ENCODE data around the gene MTMR1. TPM values are rescaled to one million over a fixed set of nuclear protein-coding genes. Genes with fewer than 3 reads are reported as not detected.

MTMR1 gene
- polyA plus RNA-seq, 2 of the 4 experiments (the other 2 are of a cell fraction) = 17.3 to 28.3 TPM

DNA sequence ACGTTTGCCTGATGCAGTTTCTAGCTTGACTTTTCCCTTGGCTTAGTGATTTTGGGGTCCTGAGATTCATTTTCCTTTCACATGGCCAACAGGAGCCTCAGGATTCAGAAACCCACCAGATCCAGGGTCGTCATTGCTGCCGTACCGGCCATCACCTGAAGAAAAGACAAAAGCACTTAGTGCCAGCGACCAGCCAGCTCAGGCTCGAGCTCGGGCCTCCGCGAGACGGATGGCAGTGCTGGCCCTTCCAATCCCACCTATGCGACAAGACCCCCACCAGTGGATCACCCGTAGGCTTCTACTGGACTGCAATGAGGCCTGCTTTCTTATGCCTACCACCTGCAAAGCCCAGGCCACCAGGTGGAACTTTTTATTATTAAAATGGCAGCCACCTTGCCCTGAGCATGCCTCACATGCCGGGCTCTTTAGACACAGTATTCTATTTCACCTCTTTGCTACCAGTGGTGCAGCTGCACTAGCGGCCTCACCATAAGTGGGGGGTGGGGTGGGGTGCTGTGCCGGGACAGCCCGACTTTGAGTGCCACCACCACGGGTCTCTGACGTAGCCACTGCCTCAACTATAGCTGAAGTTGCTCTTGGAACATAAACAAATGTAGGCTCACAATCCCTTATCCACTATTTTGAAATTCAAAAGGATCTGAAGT, 84.3 kb downstream of the MTMR1 start:
- Histone ChIP-seq H3K4me2 (no peak overlapping the region), H3K27ac (no peak overlapping the region), H3K9me3 (no peaks in the 10 kb centered on the region), H3K4me1 (0 out of 3 replicates have a peak, but pooled peaks cover under 1% of the 10 kb centered on the region), H3K4me3 (no peak overlapping the region)
- FAIRE-seq (no peak), ATAC-seq (no peak), DNase-seq (ENCODE audit: low read depth in 1 of 2, low spot score in 1 of 2) (no peak)
- ChIA-PET CTCF (interaction anchor here (0.6 to 12.6 kb wide), 3 partner anchors 92 to 305 kb away, joined by 4 to 223 read pairs (median 17); no protein-coding TSS in a partner anchor), POLR2A (no interaction called here)
- WGBS (ENCODE audit: missing lambda C conversion rate) = 91% methylated on average over 18 of the region's 18 CpGs
- TF ChIP-seq RNF2 (IDR thresholded peaks at IDR 0.05; ENCODE audit: borderline replicate concordance, low read depth) (no peak), TP53 (CRISPR knock-in tag; IDR thresholded peaks at IDR 0.05) (no peak), GATA3 (IDR thresholded peaks at IDR 0.05; ENCODE audit: borderline replicate concordance) (no peak), HOXB13 (CRISPR knock-in tag; IDR thresholded peaks at IDR 0.05; ENCODE audit: low read depth) (no peak), JUNB (IDR thresholded peaks at IDR 0.05) (no peak), SMC3 (IDR thresholded peaks at IDR 0.05) (no peak), HOXB5 (CRISPR knock-in tag; IDR thresholded peaks at IDR 0.05) (no peak), CBX8 (IDR thresholded peaks at IDR 0.05) (no peak)
- TF ChIP-seq, protein P1, sequence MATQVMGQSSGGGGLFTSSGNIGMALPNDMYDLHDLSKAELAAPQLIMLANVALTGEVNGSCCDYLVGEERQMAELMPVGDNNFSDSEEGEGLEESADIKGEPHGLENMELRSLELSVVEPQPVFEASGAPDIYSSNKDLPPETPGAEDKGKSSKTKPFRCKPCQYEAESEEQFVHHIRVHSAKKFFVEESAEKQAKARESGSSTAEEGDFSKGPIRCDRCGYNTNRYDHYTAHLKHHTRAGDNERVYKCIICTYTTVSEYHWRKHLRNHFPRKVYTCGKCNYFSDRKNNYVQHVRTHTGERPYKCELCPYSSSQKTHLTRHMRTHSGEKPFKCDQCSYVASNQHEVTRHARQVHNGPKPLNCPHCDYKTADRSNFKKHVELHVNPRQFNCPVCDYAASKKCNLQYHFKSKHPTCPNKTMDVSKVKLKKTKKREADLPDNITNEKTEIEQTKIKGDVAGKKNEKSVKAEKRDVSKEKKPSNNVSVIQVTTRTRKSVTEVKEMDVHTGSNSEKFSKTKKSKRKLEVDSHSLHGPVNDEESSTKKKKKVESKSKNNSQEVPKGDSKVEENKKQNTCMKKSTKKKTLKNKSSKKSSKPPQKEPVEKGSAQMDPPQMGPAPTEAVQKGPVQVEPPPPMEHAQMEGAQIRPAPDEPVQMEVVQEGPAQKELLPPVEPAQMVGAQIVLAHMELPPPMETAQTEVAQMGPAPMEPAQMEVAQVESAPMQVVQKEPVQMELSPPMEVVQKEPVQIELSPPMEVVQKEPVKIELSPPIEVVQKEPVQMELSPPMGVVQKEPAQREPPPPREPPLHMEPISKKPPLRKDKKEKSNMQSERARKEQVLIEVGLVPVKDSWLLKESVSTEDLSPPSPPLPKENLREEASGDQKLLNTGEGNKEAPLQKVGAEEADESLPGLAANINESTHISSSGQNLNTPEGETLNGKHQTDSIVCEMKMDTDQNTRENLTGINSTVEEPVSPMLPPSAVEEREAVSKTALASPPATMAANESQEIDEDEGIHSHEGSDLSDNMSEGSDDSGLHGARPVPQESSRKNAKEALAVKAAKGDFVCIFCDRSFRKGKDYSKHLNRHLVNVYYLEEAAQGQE (IDR thresholded peaks at IDR 0.05) = no peak
- TF ChIP-seq, protein P2, sequence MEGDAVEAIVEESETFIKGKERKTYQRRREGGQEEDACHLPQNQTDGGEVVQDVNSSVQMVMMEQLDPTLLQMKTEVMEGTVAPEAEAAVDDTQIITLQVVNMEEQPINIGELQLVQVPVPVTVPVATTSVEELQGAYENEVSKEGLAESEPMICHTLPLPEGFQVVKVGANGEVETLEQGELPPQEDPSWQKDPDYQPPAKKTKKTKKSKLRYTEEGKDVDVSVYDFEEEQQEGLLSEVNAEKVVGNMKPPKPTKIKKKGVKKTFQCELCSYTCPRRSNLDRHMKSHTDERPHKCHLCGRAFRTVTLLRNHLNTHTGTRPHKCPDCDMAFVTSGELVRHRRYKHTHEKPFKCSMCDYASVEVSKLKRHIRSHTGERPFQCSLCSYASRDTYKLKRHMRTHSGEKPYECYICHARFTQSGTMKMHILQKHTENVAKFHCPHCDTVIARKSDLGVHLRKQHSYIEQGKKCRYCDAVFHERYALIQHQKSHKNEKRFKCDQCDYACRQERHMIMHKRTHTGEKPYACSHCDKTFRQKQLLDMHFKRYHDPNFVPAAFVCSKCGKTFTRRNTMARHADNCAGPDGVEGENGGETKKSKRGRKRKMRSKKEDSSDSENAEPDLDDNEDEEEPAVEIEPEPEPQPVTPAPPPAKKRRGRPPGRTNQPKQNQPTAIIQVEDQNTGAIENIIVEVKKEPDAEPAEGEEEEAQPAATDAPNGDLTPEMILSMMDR (IDR thresholded peaks at IDR 0.05) = no peak
- TF ChIP-seq, protein P3, sequence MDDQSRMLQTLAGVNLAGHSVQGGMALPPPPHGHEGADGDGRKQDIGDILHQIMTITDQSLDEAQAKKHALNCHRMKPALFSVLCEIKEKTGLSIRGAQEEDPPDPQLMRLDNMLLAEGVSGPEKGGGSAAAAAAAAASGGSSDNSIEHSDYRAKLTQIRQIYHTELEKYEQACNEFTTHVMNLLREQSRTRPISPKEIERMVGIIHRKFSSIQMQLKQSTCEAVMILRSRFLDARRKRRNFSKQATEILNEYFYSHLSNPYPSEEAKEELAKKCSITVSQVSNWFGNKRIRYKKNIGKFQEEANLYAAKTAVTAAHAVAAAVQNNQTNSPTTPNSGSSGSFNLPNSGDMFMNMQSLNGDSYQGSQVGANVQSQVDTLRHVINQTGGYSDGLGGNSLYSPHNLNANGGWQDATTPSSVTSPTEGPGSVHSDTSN (IDR thresholded peaks at IDR 0.05) = no peak

DNA sequence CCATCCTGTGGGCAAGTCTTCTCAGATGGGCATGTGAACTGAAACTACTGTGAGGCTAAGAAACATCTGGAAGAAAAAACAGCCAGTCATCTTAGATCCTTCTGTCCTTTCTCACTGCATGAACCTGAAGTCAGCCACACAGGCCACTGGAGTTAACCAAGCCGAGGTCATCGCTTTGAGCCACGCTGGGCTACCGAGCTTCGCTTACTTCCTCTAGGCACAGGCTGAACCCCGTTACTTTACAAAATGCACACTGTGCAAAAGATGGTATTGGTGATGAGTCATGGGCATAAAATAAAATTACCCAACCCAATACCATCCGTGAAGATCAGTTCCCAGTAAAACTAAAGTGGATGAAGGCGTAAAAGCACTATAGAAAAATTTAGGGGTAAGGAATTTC, 86.2 kb downstream of the MTMR1 start:
- Histone ChIP-seq H3K9me3 (no peaks in the 10 kb centered on the region), H3K27ac (no peak overlapping the region), H3K4me1 (no peaks in the 10 kb centered on the region), H3K4me2 (no peak overlapping the region), H3K4me3 (no peak overlapping the region)
- FAIRE-seq (no peak), ATAC-seq (no peak), DNase-seq (ENCODE audit: low read depth in 1 of 2, low spot score in 1 of 2) (no peak)
- ChIA-PET CTCF (interaction anchor here (0.6 to 4.0 kb wide), 2 partner anchors 60 to 303 kb away, joined by 3 to 17 read pairs; no protein-coding TSS in a partner anchor), POLR2A (no interaction called here)
- TF ChIP-seq, protein P4, sequence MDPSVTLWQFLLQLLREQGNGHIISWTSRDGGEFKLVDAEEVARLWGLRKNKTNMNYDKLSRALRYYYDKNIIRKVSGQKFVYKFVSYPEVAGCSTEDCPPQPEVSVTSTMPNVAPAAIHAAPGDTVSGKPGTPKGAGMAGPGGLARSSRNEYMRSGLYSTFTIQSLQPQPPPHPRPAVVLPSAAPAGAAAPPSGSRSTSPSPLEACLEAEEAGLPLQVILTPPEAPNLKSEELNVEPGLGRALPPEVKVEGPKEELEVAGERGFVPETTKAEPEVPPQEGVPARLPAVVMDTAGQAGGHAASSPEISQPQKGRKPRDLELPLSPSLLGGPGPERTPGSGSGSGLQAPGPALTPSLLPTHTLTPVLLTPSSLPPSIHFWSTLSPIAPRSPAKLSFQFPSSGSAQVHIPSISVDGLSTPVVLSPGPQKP (IDR thresholded peaks at IDR 0.05; ENCODE audit: low read depth, low read length) = no peak
- TF ChIP-seq PHF8 (IDR thresholded peaks at IDR 0.05; ENCODE audit: borderline replicate concordance, low read depth) (no peak), CHD4 (IDR thresholded peaks at IDR 0.05; ENCODE audit: borderline replicate concordance) (no peak), GATA3 (IDR thresholded peaks at IDR 0.05; ENCODE audit: borderline replicate concordance) (no peak), HOXA7 (CRISPR knock-in tag; IDR thresholded peaks at IDR 0.05) (no peak), TFCP2L1 (CRISPR knock-in tag; IDR thresholded peaks at IDR 0.05) (no peak), NR3C1 (IDR thresholded peaks at IDR 0.05) (no peak), POLR2A (IDR thresholded peaks at IDR 0.05; ENCODE audit: low read length) (no peak), TP53 (CRISPR knock-in tag; IDR thresholded peaks at IDR 0.05) (no peak), NPAS2 (CRISPR knock-in tag; IDR thresholded peaks at IDR 0.05; ENCODE audit: borderline replicate concordance) (no peak), JUNB (IDR thresholded peaks at IDR 0.05) (no peak), RFX5 (IDR thresholded peaks at IDR 0.05) (no peak), BHLHE40 (IDR thresholded peaks at IDR 0.05; ENCODE audit: low read depth, low read length) (no peak), CBX8 (IDR thresholded peaks at IDR 0.05) (no peak)
- TF ChIP-seq, protein P5, sequence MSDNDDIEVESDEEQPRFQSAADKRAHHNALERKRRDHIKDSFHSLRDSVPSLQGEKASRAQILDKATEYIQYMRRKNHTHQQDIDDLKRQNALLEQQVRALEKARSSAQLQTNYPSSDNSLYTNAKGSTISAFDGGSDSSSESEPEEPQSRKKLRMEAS (IDR thresholded peaks at IDR 0.05) = no peak
- TF ChIP-seq, protein P3 (IDR thresholded peaks at IDR 0.05) = no peak
- 95% methylated on average over 8 of the region's 8 CpGs for WGBS (ENCODE audit: missing lambda C conversion rate)
